Endothelial cell of coronary artery (primary cell): ENCODE results near the gene HTD2. TPM values are rescaled to one million over a fixed set of nuclear protein-coding genes. Genes with fewer than 3 reads are reported as not detected.

ENCODE experiments used
- total RNA-seq: library from RNA; depleted of rRNA; stranded (reverse); fragments of >200 nt; gene quantifications from 2 replicates; pipeline ENCODE4 v1.2.3, GENCODE V29; 2014

Gene HTD2
- total RNA-seq, result 3.8 and 5.5 TPM in 2 replicates

GRCh38 chr3:58305882-58306711 is at the start of gene HTD2, which contains the start of gene RPP14:
Gene HTD2, plus strand, starts transcription at chr3:58306520. Its CDS starts 11,094 bp downstream, at chr3:58317614.
Gene RPP14, plus strand, starts transcription at chr3:58306245. Its CDS starts 4,085 bp downstream, at chr3:58310330.

GRCh38 chr3:58332575-58333188 is 26.4 kb downstream of the HTD2 start, which contains the start of gene PXK:
Gene PXK, plus strand, starts transcription at chr3:58332892. Its CDS starts 97 bp downstream, at chr3:58332989.

Other genes starting within 250 kb of the HTD2 start
- 0.09 and 0.18 TPM in 2 replicates for gene DNASE1L3, start 95.5 kb upstream of the HTD2 start, total RNA-seq
- 5.7 and 9.0 TPM in 2 replicates for gene ABHD6, start 68.7 kb upstream of the HTD2 start, total RNA-seq
- 12.0 and 17.8 TPM in 2 replicates for gene RPP14, start 275 bp upstream of the HTD2 start, total RNA-seq
- gene PXK, start 26.4 kb downstream of the HTD2 start, total RNA-seq, result 8.8 and 13.9 TPM in 2 replicates
- gene PDHB, start 127.3 kb downstream of the HTD2 start, total RNA-seq, result 55.1 and 62.4 TPM in 2 replicates
- 5.3 and 9.2 TPM in 2 replicates for gene KCTD6, start 185.6 kb downstream of the HTD2 start, total RNA-seq
- 2.8 and 4.0 TPM in 2 replicates for gene ACOX2, start 230.7 kb downstream of the HTD2 start, total RNA-seq